Measurements from ENCODE around the gene ATXN7L2.

The ATXN7L2 gene

DNA sequence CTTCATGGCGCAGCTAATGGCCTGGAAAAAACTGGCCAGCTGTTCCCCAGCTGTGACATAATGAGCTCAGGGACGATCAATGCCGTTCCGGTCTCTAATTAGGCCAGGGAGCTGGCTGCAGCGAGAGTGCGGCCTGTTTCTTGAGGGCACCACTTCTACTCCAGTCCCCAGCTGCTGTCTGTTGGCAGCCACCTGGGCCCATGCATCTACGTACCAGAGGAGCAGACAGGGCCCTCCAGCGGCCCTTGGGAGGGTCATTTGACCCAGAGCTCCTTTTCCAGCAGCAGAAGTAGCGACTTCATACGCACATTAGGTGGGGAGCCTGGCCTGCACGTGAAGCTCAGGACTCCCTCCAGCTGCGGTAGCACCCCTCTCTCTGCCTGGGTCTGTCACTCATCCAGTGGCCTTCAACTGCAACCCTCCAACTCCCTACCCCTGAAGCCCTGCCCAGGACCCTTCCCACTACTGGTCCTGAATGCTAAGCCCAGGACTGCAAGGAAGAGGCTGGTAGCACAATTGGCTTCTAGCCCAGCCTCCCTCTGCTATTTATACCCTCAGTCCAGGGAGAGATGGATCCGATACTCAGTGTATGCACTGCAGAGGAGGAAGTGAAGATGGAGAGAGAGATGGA, 46.9 kb downstream of the ATXN7L2 start:
- peak; percentile 59 for DNase-seq (ENCODE audit: low spot score)
- TF ChIP-seq, protein P1, sequence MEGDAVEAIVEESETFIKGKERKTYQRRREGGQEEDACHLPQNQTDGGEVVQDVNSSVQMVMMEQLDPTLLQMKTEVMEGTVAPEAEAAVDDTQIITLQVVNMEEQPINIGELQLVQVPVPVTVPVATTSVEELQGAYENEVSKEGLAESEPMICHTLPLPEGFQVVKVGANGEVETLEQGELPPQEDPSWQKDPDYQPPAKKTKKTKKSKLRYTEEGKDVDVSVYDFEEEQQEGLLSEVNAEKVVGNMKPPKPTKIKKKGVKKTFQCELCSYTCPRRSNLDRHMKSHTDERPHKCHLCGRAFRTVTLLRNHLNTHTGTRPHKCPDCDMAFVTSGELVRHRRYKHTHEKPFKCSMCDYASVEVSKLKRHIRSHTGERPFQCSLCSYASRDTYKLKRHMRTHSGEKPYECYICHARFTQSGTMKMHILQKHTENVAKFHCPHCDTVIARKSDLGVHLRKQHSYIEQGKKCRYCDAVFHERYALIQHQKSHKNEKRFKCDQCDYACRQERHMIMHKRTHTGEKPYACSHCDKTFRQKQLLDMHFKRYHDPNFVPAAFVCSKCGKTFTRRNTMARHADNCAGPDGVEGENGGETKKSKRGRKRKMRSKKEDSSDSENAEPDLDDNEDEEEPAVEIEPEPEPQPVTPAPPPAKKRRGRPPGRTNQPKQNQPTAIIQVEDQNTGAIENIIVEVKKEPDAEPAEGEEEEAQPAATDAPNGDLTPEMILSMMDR (IDR thresholded peaks at IDR 0.05), result no peak
- Histone ChIP-seq H3K27ac (no peak overlapping the region), H3K4me3 (no peak overlapping the region)

DNA sequence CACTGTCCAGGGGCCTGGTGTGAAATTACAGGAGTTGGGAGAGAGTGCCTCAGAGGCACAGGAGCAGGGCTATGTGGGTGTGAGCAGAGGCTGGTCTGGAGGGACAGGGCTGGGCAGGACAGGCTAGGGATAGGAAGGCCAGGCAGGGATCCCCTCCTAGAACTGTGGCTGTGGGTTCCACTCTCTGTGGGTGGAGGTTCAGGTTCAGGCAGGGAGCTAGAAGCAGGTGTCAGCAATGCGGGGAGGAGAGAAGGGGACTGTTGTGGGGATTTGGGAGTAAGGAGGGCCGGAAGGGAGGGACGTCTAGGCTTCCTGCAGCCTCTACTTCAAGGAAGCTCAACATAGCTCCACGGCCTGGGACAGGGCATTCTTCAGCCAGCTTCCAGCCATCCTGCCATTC, 47.7 kb downstream of the ATXN7L2 start:
- DNase-seq (ENCODE audit: low spot score), result no peak
- TF ChIP-seq, protein P1 (IDR thresholded peaks at IDR 0.05), result no peak
- H3K4me3 ChIP-seq, result no peak overlapping the region
- H3K27ac ChIP-seq, result no peak overlapping the region

DNA sequence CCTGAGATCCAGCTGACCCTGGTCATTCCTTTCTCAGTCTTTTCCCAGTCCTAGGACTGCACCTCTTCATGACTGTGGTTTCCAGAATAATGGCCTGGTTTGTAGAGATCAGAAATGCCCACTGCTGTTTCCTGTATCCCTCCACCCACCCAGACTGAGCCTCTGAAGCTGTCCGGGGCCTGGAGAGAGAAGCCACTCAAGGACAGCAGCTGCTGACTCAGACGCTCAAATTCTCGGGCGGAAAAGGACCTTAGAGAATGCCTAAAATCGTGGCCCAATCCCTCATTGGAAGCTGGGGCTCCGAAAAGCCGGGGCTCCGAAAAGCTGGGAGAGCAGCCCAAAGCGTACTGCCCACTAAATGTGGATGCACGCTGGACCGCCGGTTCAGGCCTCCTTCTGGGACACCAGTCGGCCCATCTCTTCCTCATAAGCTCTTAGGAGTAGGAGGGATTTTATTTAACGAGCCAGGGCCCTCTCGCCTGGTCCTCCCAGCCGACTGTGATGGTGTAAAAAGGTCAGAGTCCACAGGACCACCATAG, 48.2 kb downstream of the ATXN7L2 start:
- Histone ChIP-seq H3K4me3 (peak overlapping the region; percentile 44), H3K27ac (no peak overlapping the region)
- no peak for DNase-seq (ENCODE audit: low spot score)
- TF ChIP-seq, protein P1 (IDR thresholded peaks at IDR 0.05), result no peak

DNA sequence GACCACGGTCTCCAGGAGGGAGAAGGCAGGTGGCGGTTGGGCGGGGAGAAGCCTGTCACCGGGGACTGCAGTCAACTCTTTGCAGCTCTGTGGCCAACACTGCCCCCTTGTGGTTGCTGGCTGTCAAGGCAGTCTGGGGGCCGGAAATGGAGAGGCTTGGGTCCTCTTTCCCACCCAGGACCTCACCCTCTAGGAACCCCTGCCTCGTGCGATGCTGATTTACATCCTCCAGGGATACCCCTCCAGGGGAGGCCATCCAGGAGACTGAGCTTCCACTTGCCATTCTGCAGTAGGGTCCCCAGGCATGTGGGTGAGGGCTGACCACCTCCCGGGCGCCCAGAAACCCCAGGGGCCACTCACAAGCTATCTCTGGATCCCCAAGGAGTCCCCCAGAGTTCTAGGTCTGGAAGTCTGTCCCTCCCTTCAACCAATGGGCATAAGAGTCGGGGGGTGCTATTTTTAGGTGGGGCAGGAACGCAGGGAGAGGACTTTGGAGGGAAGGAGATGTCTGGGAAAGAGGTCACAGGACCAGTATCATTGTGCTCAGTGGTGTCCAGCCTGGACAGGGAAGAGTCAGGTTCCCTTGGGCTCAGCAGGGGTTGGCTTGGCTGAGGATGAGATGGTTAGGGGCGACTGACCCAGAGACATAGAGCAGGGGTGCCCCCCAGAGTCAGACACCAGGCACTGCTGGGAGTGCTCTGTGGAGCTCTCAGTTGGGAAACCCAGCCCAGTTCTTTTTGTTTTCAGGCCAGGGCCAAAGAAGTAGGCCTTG, 48.8 kb downstream of the ATXN7L2 start:
- TF ChIP-seq, protein P1 (IDR thresholded peaks at IDR 0.05), result peak; percentile 98
- H3K27ac ChIP-seq, result peak overlapping the region in 1 of 2 donors; percentile 63
- DNase-seq (ENCODE audit: low spot score), result peak; percentile 89
- H3K4me3 ChIP-seq, result peak overlapping the region; percentile 44

DNA sequence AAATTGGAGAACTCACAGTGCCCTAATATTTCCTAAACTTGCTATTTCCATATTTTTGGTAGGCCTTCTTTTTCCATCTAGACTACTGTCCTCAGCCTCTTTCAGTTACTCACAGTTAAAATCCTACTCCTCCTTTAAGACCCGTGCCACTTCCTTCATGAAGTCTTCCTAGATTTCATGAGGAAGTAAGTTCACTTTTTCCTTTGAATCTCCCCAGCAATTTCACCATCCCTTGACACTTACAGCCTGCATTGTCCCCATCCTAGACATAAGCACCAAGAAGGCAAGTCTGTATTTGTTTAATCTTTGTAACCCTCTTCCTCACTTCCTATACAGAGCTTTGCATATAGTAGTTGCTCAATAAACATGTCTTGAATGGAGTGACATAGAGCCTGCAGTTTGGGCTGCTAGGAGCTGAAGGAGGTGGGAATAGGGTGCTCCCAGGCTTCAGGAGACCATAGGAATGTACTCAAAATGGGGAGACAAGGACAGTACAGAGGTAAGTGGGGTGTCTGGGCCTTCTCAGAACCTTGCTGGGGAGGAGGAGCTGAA, 50.7 kb downstream of the ATXN7L2 start:
- no peak for DNase-seq (ENCODE audit: low spot score)
- TF ChIP-seq, protein P1 (IDR thresholded peaks at IDR 0.05), result no peak
- Histone ChIP-seq H3K4me3 (no peak overlapping the region), H3K27ac (no peak overlapping the region)

DNA sequence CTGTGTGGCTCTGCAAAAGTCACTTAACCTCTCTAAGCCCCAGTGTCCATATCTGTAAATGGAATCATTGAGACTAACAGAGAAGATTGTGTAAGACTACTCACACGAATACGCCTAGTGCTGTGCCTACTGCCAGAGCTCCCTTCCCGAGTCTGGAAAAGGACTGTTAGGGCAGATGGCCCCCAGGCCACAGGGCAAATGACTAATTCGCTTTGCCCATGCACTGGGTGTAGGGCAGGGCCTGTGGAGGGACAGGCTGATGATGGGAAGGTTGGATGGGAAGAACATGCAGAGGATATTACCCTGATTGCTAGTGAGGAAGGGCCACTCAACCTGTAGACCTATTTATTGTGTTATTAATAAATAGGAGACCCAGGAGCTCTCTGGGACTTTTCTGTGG, 51.8 kb downstream of the ATXN7L2 start:
- TF ChIP-seq, protein P1 (IDR thresholded peaks at IDR 0.05), result no peak
- H3K27ac ChIP-seq, result peak overlapping the region; percentile 15 to 80
- H3K4me3 ChIP-seq, result no peak overlapping the region
- DNase-seq (ENCODE audit: low spot score), result no peak

Data from coronary artery (tissue), 2 donors.